DOHH2 (cell line): ENCODE data around the gene JUP.
"Not testable (repeated sequence)": the region's sequence is repeated elsewhere in the genome, so short reads cannot be mapped to it uniquely, and the experiment has no call there.

ENCODE experiments used
- H3F3A ChIP-seq: fragments of 200-600 bp; sonication (generic), shearing (Covaris generic); 2 replicates; pipeline ENCODE4 v1.6.0; 2016; ENCODE audit warnings: antibody characterized with exemption, mild to moderate bottlenecking; ENCODE audit not compliant: control insufficient read depth, insufficient read depth
- H3K27ac ChIP-seq: fragments of 200-600 bp; sonication (generic); 2 replicates; pipeline ENCODE4 v1.5.1; 2014; ENCODE audit warnings: low read depth, mild to moderate bottlenecking, low read length, moderate library complexity
- H3K27me3 ChIP-seq: fragments of 200-600 bp; sonication (generic); 2 replicates; pipeline ENCODE4 v1.6.1; 2014; ENCODE audit warnings: mild to moderate bottlenecking, low read length, mixed read lengths; ENCODE audit not compliant: control insufficient read depth
- H3K36me3 ChIP-seq: fragments of 200-600 bp; sonication (generic); 2 replicates; pipeline ENCODE4 v1.6.1; 2014; ENCODE audit warnings: mild to moderate bottlenecking, low read length, moderate library complexity, mixed read lengths; ENCODE audit not compliant: control insufficient read depth
- H3K4me1 ChIP-seq: fragments of 200-600 bp; sonication (generic); 2 replicates; pipeline ENCODE4 v1.6.1; 2014; ENCODE audit warnings: mild to moderate bottlenecking, low read length, mixed read lengths; ENCODE audit not compliant: control insufficient read depth
- H3K4me2 ChIP-seq: fragments of 200-600 bp; sonication (generic); 2 replicates; pipeline ENCODE4 v1.6.0; 2014; ENCODE audit warnings: mild to moderate bottlenecking, low read length, moderate library complexity
- H3K4me3 ChIP-seq: fragments of 200-600 bp; sonication (generic); 2 replicates; pipeline ENCODE4 v1.5.1; 2014; ENCODE audit warnings: mild to moderate bottlenecking, low read length, mixed read lengths
- H3K79me2 ChIP-seq: fragments of 200-600 bp; sonication (generic); 2 replicates; pipeline ENCODE4 v1.6.1; 2014; ENCODE audit warnings: mild to moderate bottlenecking, low read length, mixed read lengths; ENCODE audit not compliant: control insufficient read depth
- H3K9me2 ChIP-seq: fragments of 200-600 bp; sonication (generic); replicated peaks from 2 replicates; pipeline ENCODE4 v1.6.1; 2014; ENCODE audit warnings: mild to moderate bottlenecking, low read length, mixed read lengths; ENCODE audit not compliant: control insufficient read depth
- H3K9me3 ChIP-seq: fragments of 200-600 bp; sonication (generic); 2 replicates; pipeline ENCODE4 v1.6.1; 2014; ENCODE audit warnings: antibody characterized with exemption, low read length, mixed read lengths; ENCODE audit not compliant: control insufficient read depth, insufficient read depth
- H4K20me1 ChIP-seq: fragments of 200-600 bp; sonication (generic); 2 replicates; pipeline ENCODE4 v1.6.0; 2014; ENCODE audit warnings: low read depth, mild to moderate bottlenecking, antibody characterized with exemption, low read length, moderate library complexity; ENCODE audit not compliant: control insufficient read depth, insufficient read depth
- CTCF ChIP-seq: fragments of 200-600 bp; sonication (generic); IDR thresholded peaks from one replicate; pipeline ENCODE4 v1.5.1; 2014; ENCODE audit warnings: antibody characterized with exemption, mild to moderate bottlenecking, low read depth, low read length; ENCODE audit not compliant: poor library complexity, severe bottlenecking
- EZH2phosphoT487 ChIP-seq: fragments of 200-600 bp; sonication (generic); IDR thresholded peaks from 2 replicates; pipeline ENCODE4 v1.6.1; 2017; ENCODE audit warnings: borderline replicate concordance, mild to moderate bottlenecking, antibody characterized with exemption, low read length, moderate library complexity, mixed read lengths

The JUP gene

DNA sequence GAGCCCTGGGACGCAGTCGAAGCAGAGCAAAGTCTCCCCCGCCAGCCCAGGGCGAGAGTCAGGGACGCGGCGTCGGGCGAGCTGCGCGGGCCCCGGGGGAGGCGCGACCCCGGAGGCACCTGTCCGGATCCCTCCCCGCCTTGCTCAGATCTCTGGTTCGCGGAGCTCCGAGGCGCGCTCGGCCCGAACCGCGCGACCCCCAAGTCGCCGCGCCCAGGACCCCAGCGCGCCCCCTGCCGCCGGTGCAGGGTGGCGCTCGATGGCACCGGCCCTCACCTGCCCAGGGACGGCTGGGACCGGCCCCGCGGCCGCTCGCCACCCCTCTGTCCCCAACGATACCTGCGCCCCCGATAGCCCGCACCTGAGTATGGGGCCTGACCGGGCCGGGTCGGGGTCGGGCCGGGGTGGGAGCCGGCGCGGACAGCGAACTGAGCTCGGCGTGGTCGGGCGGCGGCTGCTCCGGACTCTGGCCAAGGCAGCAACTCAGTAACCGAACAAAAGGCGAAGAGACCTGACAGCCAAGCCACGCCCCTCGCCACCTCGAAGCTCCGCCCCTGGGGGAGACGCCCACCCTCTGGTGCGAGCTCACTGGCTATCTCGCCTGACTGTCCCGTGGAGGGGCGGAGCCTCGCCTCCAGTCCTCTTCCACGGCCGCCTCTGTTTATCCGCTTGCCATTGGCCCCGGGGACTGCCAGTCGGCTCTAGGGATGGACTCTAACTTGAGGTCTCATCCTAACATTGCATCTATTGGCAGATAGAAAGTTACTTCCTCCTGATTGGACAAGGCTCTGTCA lies at the start of gene JUP:
JUP (minus strand) TSS at position 485 of the 794 bp plus-strand sequence. CDS start 14,857 bp downstream, outside the sequence.
- Histone ChIP-seq H3K27me3 (peaks cover 65% of the 10 kb centered on the region), H3K4me3 (peak within 1 kb of the TSS; percentile 62), H4K20me1 (no peaks in the 10 kb centered on the region), H3F3A (no peaks in the 10 kb centered on the region), H3K4me1 (peaks cover 25% of the 10 kb centered on the region), H3K79me2 (no peaks in the 10 kb centered on the region), H3K36me3 (no peaks in the 10 kb centered on the region), H3K9me2 (no peaks in the 10 kb centered on the region), H3K9me3 (no peaks in the 10 kb centered on the region), H3K4me2 (peak within 1 kb of the TSS; percentile 61), H3K27ac (no peak within 1 kb of the TSS)
- TF ChIP-seq EZH2phosphoT487 (no peak; the same call in 1 of the 2 replicates), CTCF (peak; percentile 62)

GRCh38 chr17:41835800-41836549 lies 49.5 kb upstream of the JUP start, which contains the start of gene NT5C3B:
Gene NT5C3B, minus strand, starts transcription at chr17:41836232. Its CDS starts 39 bp downstream, at chr17:41836193.
- peak within 1 kb of the TSS; percentile 87 for H3K4me2 ChIP-seq
- TF ChIP-seq EZH2phosphoT487 (no peak), CTCF (no peak)
- peaks cover 15% of the 10 kb centered on the region for H3K79me2 ChIP-seq
- H3K27me3 ChIP-seq: no peaks in the 10 kb centered on the region
- H3K4me3 ChIP-seq: peak within 1 kb of the TSS; percentile 96
- peaks cover 17% of the 10 kb centered on the region for H3K4me1 ChIP-seq
- H3K9me2 ChIP-seq: no peaks in the 10 kb centered on the region
- no peak within 1 kb of the TSS for H3K27ac ChIP-seq
- H4K20me1 ChIP-seq: no peaks in the 10 kb centered on the region
- no peaks in the 10 kb centered on the region for H3K9me3 ChIP-seq
- H3K36me3 ChIP-seq: peaks cover 27% of the 10 kb centered on the region
- no peaks in the 10 kb centered on the region for H3F3A ChIP-seq

GRCh38 chr17:41835214-41835799 lies 48.8 kb upstream of the JUP start:
- Histone ChIP-seq H3K9me2 (no peaks in the 10 kb centered on the region), H4K20me1 (no peaks in the 10 kb centered on the region), H3K27ac (no peak overlapping the region), H3K4me1 (peaks cover 17% of the 10 kb centered on the region), H3K27me3 (no peaks in the 10 kb centered on the region), H3K4me3 (peak overlapping the region; percentile 96), H3F3A (no peaks in the 10 kb centered on the region), H3K4me2 (peak overlapping the region; percentile 87), H3K79me2 (peaks cover 15% of the 10 kb centered on the region), H3K9me3 (no peaks in the 10 kb centered on the region), H3K36me3 (peaks cover 33% of the 10 kb centered on the region)
- no peak for TF ChIP-seq EZH2phosphoT487

- H3F3A ChIP-seq, H3K27ac ChIP-seq, H3K27me3 ChIP-seq, H3K9me3 ChIP-seq, H3K4me3 ChIP-seq, H4K20me1 ChIP-seq, H3K79me2 ChIP-seq, H3K4me2 ChIP-seq, H3K9me2 ChIP-seq, H3K4me1 ChIP-seq: not testable (repeated sequence)
- peaks cover 59% of the 10 kb centered on the region for H3K36me3 ChIP-seq
These were observed 43.5 kb upstream of the JUP start for GRCh38 chr17:41829961-41830360.
